HepG2 (cell line): Measurements from ENCODE around the gene PPM1F. TPM values are rescaled to one million over a fixed set of nuclear protein-coding genes. Genes with fewer than 3 reads are reported as not detected.
A peak's percentile ranks its signal among the peaks of the same experiment; 100 is the strongest.

Experiments
- BCLAF1 ChIP-seq: fragments of 450-650 bp; IDR thresholded peaks from 2 replicates; pipeline ENCODE4 v1.6.1; 2017; ENCODE audit warnings: mild to moderate bottlenecking
- CBX2 ChIP-seq, 2 experiments: fragments of 200-600 bp in 1 of 2; sonication (generic); formaldehyde crosslinking in 1 of 2; IDR thresholded peaks; 2 replicates each; pipeline versions ENCODE4 v1.7.0 to v1.8.1; 2018 to 2022; ENCODE audit warnings: low read depth in 2 of 2, low read length in 1 of 2, mild to moderate bottlenecking in 1 of 2, missing genetic modification reagents in 1 of 2
- CEBPG ChIP-seq: IDR thresholded peaks from 2 replicates; pipeline ENCODE4 v1.6.1; 2016
- CEBPZ ChIP-seq: IDR thresholded peaks from 2 replicates; pipeline ENCODE4 v1.6.1; 2012; ENCODE audit warnings: low read length, improper control_type of control experiment
- CHD4 ChIP-seq: fragments of 200-600 bp; sonication (generic); IDR thresholded peaks from 2 replicates; pipeline ENCODE4 v1.7.0; 2017; ENCODE audit warnings: mild to moderate bottlenecking, low read length, borderline replicate concordance
- HHEX ChIP-seq: IDR thresholded peaks from 2 replicates; pipeline ENCODE4 v1.6.1; 2016; ENCODE audit warnings: control low read depth
- KDM4B ChIP-seq: sonication (generic); formaldehyde crosslinking; IDR thresholded peaks from 2 replicates; pipeline ENCODE4 v1.4.0; 2020; ENCODE audit warnings: missing genetic modification reagents
- KDM5B ChIP-seq: sonication (generic); formaldehyde crosslinking; IDR thresholded peaks from 2 replicates; pipeline ENCODE4 v1.4.0; 2020; ENCODE audit warnings: missing genetic modification reagents, mild to moderate bottlenecking, borderline replicate concordance
- NAIF1 ChIP-seq: sonication (generic); formaldehyde crosslinking; IDR thresholded peaks from 2 replicates; pipeline ENCODE4 v1.5.0; 2020; ENCODE audit warnings: mild to moderate bottlenecking, missing genetic modification reagents, borderline replicate concordance
- PHF20 ChIP-seq: sonication (generic); formaldehyde crosslinking; IDR thresholded peaks from 2 replicates; pipeline ENCODE4 v1.5.0; 2020; ENCODE audit warnings: mild to moderate bottlenecking, missing genetic modification reagents
- PRPF4 ChIP-seq: fragments of 200-400 bp; formaldehyde crosslinking; IDR thresholded peaks from 2 replicates; pipeline ENCODE4 v1.6.1; 2016; ENCODE audit warnings: low read length, low read depth; ENCODE audit not compliant: poor library complexity, severe bottlenecking
- SKIL ChIP-seq: sonication (generic); formaldehyde crosslinking; IDR thresholded peaks from 2 replicates; pipeline ENCODE4 v1.8.0; 2022; ENCODE audit warnings: missing genetic modification reagents, mild to moderate bottlenecking, moderate library complexity, borderline replicate concordance
- SPEN ChIP-seq: sonication (generic); formaldehyde crosslinking; IDR thresholded peaks from 2 replicates; pipeline ENCODE4 v1.5.1; 2020; ENCODE audit warnings: low read depth, mild to moderate bottlenecking, missing genetic modification reagents
- STAG1 ChIP-seq: sonication (generic); formaldehyde crosslinking; IDR thresholded peaks from 2 replicates; pipeline ENCODE4 v1.4.0; 2020; ENCODE audit warnings: missing genetic modification reagents
- TEAD2 ChIP-seq: sonication (generic); formaldehyde crosslinking; IDR thresholded peaks from 2 replicates; pipeline ENCODE4 v1.9.0; 2021; ENCODE audit warnings: missing genetic modification reagents
- TOPORS ChIP-seq: sonication (generic); formaldehyde crosslinking; IDR thresholded peaks from 2 replicates; pipeline ENCODE4 v1.8.0; 2023; ENCODE audit warnings: mild to moderate bottlenecking, missing genetic modification reagents
- WIZ ChIP-seq: sonication (generic); formaldehyde crosslinking; IDR thresholded peaks from 2 replicates; pipeline ENCODE4 v1.5.1; 2020; ENCODE audit warnings: mild to moderate bottlenecking, missing genetic modification reagents
- YY1 ChIP-seq: IDR thresholded peaks from 2 replicates; pipeline ENCODE4 v1.6.1; 2011; ENCODE audit warnings: low read length, low read depth, moderate library complexity, mild to moderate bottlenecking; ENCODE audit not compliant: insufficient read depth, insufficient replicate concordance
- ZNF260 ChIP-seq: sonication (generic); formaldehyde crosslinking; IDR thresholded peaks from 2 replicates; pipeline ENCODE4 v1.4.0; 2020; ENCODE audit warnings: missing genetic modification reagents, low read depth, mild to moderate bottlenecking, borderline replicate concordance
- ZNF615 ChIP-seq: sonication (generic); formaldehyde crosslinking; IDR thresholded peaks from 2 replicates; pipeline ENCODE4 v1.5.0; 2020; ENCODE audit warnings: mild to moderate bottlenecking, missing genetic modification reagents, borderline replicate concordance
- ZNF749 ChIP-seq: sonication (generic); formaldehyde crosslinking; IDR thresholded peaks from 2 replicates; pipeline ENCODE4 v1.8.0; 2022; ENCODE audit warnings: mild to moderate bottlenecking, missing genetic modification reagents, moderate library complexity, borderline replicate concordance
- ZNF780A ChIP-seq: sonication (generic); formaldehyde crosslinking; IDR thresholded peaks from 2 replicates; pipeline ENCODE4 v1.8.0; 2022; ENCODE audit warnings: mild to moderate bottlenecking, missing genetic modification reagents, moderate library complexity
- ZNF878 ChIP-seq: sonication (generic); formaldehyde crosslinking; IDR thresholded peaks from 2 replicates; pipeline ENCODE4 v1.8.1; 2023; ENCODE audit warnings: mild to moderate bottlenecking, missing genetic modification reagents, moderate library complexity
- polyA plus RNA-seq, 8 experiments: library from polyadenylated mRNA; depleted of rRNA in 3 of 8; stranded (reverse) in 7 of 8; unstranded in 1 of 8; fragments of >200 nt; fragmentation: Illumina TruSeq in 4 of 8; extraction: Trizol in 4 of 8; gene quantifications; 2 replicates each; pipeline versions ENCODE4 v1.2.1 to v1.2.3, GENCODE V29; 2011 to 2016; ENCODE audit warnings: low read depth in 4 of 8, missing spikeins in 1 of 8, mixed read lengths in 1 of 8; ENCODE audit not compliant: insufficient read depth in 1 of 8
- total RNA-seq, 5 experiments: library from RNA; depleted of rRNA; stranded (reverse); fragments of >200 nt; fragmentation: Illumina TruSeq; extraction: Trizol; gene quantifications; 2 replicates each; pipeline ENCODE4 v1.2.3, GENCODE V29; 2016; ENCODE audit warnings: low read depth in 1 of 5

PPM1F gene
- total and polyA plus RNA-seq, 2 of the 13 experiments (the other 11 are each of a cell fraction or from before 2014, with no cell fraction given), result 11.0 to 19.6 TPM

DNA sequence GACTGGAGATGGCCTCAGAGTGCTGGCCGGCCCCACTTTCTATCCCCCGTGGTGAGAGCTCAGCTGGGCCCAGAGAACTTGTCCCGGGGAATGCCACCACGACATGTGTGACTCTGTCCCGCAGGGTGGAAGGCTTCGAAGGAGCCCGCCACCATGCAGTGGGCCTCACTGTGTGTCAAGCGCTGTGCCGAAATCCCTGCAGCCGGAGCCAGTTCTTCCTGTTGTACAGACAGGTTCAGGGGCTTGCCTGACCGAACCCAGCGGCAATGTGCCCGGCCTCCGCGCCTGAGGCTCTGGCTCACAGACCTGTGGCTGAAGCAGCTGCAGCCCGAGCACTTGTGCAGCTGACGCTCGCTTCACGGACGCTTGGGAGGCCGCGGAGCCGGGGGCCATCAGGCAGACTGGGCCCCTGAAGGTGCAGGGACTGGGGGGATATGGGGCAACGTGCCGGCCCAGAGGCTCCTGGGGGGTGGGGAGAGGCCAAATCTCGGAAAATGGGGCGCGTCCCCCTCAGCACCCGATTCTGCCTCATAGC is 650 bp downstream of the PPM1F start (continued):
- TF ChIP-seq ZNF749 (no peak), TEAD2 (CRISPR knock-in tag) (no peak), KDM4B (CRISPR knock-in tag) (no peak), YY1 (no peak), ZNF260 (CRISPR knock-in tag) (no peak), CEBPG (CRISPR knock-in tag) (no peak), TOPORS (CRISPR knock-in tag) (no peak), ZNF615 (CRISPR knock-in tag) (no peak), ZNF878 (CRISPR knock-in tag) (no peak), BCLAF1 (no peak), PHF20 (no peak), HHEX (CRISPR knock-in tag) (no peak), SPEN (CRISPR knock-in tag) (no peak), WIZ (CRISPR knock-in tag) (peak; percentile 7; the same call in 1 of the 2 replicates), SKIL (CRISPR knock-in tag) (no peak), NAIF1 (CRISPR knock-in tag) (no peak), PRPF4 (no peak), CHD4 (no peak), CEBPZ (no peak), ZNF780A (CRISPR knock-in tag) (no peak), STAG1 (no peak), KDM5B (CRISPR knock-in tag) (peak; percentile 53; the same call in 1 of the 2 replicates), CBX2 (IDR thresholded peaks at IDR 0.05; ENCODE audit: low read depth, low read length) (no peak), CBX2 (CRISPR knock-in tag; IDR thresholded peaks at IDR 0.05; ENCODE audit: low read depth) (no peak)
